ENCODE results near the gene ZNF319. TPM values are rescaled to one million over a fixed set of nuclear protein-coding genes. Genes with fewer than 3 reads are reported as not detected.

ZNF319 gene
- total and polyA plus RNA-seq, 2 experiments from 2014 or later, result 1.7 to 10.0 TPM

GRCh38 chr16:57997528-57998265, 2.8 kb downstream of the ZNF319 start:
- H3K79me2 ChIP-seq (replicated peaks; ENCODE audit: insufficient read depth), result 0 out of 2 replicates have a peak, but pooled peaks cover 6% of the 10 kb centered on the region
- Mint-ChIP-seq H3K36me3 (ENCODE audit: low read depth) (peaks cover 14% of the 10 kb centered on the region; the same call in 2 of the 3 replicates), H3K4me3 (no peak overlapping the region), H3K4me1 (peaks cover 31% of the 10 kb centered on the region), H3K9me3 (no peaks in the 10 kb centered on the region; the same call in 2 of the 3 replicates), H3K27ac (no peak overlapping the region), H3K27me3 (ENCODE audit: insufficient read depth, low read depth, poor library complexity) (peaks cover 11% of the 10 kb centered on the region)
- H3F3A ChIP-seq (replicated peaks; ENCODE audit: low read depth), result peaks cover 7% of the 10 kb centered on the region
- TF ChIP-seq EZH2phosphoT487 (IDR thresholded peaks at IDR 0.05; ENCODE audit: unreplicated experiment) (no peak), EZH2 (IDR thresholded peaks at IDR 0.05; ENCODE audit: low read depth, unreplicated experiment) (no peak), ZNF114 (CRISPR knock-in tag; IDR thresholded peaks at IDR 0.05) (no peak), STAT1 (IDR thresholded peaks at IDR 0.05; ENCODE audit: unreplicated experiment) (no peak), ZNF331 (CRISPR knock-in tag; IDR thresholded peaks at IDR 0.05; ENCODE audit: low read depth) (no peak), CTCF (conservative IDR thresholded peaks at IDR 0.05; ENCODE audit: low read depth in 2 of 2) (no peak), POLR2AphosphoS5 (IDR thresholded peaks at IDR 0.05; ENCODE audit: low read depth) (no peak), NANOG (IDR thresholded peaks at IDR 0.05; ENCODE audit: borderline replicate concordance) (no peak), JUNB (IDR thresholded peaks at IDR 0.05; ENCODE audit: unreplicated experiment) (no peak), ETS1 (IDR thresholded peaks at IDR 0.05) (no peak), CREB1 (CRISPR knock-in tag; IDR thresholded peaks at IDR 0.05; ENCODE audit: low read depth) (no peak)
- TF ChIP-seq, protein P1, sequence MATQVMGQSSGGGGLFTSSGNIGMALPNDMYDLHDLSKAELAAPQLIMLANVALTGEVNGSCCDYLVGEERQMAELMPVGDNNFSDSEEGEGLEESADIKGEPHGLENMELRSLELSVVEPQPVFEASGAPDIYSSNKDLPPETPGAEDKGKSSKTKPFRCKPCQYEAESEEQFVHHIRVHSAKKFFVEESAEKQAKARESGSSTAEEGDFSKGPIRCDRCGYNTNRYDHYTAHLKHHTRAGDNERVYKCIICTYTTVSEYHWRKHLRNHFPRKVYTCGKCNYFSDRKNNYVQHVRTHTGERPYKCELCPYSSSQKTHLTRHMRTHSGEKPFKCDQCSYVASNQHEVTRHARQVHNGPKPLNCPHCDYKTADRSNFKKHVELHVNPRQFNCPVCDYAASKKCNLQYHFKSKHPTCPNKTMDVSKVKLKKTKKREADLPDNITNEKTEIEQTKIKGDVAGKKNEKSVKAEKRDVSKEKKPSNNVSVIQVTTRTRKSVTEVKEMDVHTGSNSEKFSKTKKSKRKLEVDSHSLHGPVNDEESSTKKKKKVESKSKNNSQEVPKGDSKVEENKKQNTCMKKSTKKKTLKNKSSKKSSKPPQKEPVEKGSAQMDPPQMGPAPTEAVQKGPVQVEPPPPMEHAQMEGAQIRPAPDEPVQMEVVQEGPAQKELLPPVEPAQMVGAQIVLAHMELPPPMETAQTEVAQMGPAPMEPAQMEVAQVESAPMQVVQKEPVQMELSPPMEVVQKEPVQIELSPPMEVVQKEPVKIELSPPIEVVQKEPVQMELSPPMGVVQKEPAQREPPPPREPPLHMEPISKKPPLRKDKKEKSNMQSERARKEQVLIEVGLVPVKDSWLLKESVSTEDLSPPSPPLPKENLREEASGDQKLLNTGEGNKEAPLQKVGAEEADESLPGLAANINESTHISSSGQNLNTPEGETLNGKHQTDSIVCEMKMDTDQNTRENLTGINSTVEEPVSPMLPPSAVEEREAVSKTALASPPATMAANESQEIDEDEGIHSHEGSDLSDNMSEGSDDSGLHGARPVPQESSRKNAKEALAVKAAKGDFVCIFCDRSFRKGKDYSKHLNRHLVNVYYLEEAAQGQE (IDR thresholded peaks at IDR 0.05; ENCODE audit: unreplicated experiment), result no peak
- TF ChIP-seq, protein P2, sequence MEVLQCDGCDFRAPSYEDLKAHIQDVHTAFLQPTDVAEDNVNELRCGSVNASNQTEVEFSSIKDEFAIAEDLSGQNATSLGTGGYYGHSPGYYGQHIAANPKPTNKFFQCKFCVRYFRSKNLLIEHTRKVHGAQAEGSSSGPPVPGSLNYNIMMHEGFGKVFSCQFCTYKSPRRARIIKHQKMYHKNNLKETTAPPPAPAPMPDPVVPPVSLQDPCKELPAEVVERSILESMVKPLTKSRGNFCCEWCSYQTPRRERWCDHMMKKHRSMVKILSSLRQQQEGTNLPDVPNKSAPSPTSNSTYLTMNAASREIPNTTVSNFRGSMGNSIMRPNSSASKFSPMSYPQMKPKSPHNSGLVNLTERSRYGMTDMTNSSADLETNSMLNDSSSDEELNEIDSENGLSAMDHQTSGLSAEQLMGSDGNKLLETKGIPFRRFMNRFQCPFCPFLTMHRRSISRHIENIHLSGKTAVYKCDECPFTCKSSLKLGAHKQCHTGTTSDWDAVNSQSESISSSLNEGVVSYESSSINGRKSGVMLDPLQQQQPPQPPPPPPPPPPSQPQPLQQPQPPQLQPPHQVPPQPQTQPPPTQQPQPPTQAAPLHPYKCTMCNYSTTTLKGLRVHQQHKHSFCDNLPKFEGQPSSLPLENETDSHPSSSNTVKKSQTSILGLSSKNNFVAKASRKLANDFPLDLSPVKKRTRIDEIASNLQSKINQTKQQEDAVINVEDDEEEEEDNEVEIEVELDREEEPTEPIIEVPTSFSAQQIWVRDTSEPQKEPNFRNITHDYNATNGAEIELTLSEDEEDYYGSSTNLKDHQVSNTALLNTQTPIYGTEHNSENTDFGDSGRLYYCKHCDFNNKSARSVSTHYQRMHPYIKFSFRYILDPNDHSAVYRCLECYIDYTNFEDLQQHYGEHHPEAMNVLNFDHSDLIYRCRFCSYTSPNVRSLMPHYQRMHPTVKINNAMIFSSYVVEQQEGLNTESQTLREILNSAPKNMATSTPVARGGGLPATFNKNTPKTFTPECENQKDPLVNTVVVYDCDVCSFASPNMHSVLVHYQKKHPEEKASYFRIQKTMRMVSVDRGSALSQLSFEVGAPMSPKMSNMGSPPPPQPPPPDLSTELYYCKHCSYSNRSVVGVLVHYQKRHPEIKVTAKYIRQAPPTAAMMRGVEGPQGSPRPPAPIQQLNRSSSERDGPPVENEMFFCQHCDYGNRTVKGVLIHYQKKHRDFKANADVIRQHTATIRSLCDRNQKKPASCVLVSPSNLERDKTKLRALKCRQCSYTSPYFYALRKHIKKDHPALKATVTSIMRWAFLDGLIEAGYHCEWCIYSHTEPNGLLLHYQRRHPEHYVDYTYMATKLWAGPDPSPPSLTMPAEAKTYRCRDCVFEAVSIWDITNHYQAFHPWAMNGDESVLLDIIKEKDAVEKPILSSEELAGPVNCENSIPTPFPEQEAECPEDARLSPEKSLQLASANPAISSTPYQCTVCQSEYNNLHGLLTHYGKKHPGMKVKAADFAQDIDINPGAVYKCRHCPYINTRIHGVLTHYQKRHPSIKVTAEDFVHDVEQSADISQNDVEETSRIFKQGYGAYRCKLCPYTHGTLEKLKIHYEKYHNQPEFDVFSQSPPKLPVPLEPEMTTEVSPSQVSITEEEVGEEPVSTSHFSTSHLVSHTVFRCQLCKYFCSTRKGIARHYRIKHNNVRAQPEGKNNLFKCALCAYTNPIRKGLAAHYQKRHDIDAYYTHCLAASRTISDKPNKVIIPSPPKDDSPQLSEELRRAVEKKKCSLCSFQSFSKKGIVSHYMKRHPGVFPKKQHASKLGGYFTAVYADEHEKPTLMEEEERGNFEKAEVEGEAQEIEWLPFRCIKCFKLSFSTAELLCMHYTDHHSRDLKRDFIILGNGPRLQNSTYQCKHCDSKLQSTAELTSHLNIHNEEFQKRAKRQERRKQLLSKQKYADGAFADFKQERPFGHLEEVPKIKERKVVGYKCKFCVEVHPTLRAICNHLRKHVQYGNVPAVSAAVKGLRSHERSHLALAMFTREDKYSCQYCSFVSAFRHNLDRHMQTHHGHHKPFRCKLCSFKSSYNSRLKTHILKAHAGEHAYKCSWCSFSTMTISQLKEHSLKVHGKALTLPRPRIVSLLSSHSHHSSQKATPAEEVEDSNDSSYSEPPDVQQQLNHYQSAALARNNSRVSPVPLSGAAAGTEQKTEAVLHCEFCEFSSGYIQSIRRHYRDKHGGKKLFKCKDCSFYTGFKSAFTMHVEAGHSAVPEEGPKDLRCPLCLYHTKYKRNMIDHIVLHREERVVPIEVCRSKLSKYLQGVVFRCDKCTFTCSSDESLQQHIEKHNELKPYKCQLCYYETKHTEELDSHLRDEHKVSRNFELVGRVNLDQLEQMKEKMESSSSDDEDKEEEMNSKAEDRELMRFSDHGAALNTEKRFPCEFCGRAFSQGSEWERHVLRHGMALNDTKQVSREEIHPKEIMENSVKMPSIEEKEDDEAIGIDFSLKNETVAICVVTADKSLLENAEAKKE (CRISPR knock-in tag; IDR thresholded peaks at IDR 0.05), result no peak
- no peaks in the 10 kb centered on the region for H3K9me2 ChIP-seq (ENCODE audit: insufficient read depth)
- H3K36me3 ChIP-seq (ENCODE audit: insufficient read depth), result no peaks in the 10 kb centered on the region
- no peaks in the 10 kb centered on the region; the same call in 1 of the 2 replicates for H4K20me1 ChIP-seq (replicated peaks; ENCODE audit: insufficient read depth)
- H2AFZ ChIP-seq, result no peak overlapping the region
- no peak overlapping the region for H3K4me2 ChIP-seq
- H3K27me3 ChIP-seq (ENCODE audit: insufficient read depth), result no peaks in the 10 kb centered on the region
- ATAC-seq (no peak), DNase-seq (ENCODE audit: low spot score) (no peak)
- H3K4me1 ChIP-seq (ENCODE audit: insufficient read depth), result peaks cover 8% of the 10 kb centered on the region
- H3K27ac ChIP-seq (ENCODE audit: low read depth), result no peak overlapping the region
- H3K4me3 ChIP-seq, result no peak overlapping the region
